ENCODE measurements around the gene ATP11B.

DNA sequence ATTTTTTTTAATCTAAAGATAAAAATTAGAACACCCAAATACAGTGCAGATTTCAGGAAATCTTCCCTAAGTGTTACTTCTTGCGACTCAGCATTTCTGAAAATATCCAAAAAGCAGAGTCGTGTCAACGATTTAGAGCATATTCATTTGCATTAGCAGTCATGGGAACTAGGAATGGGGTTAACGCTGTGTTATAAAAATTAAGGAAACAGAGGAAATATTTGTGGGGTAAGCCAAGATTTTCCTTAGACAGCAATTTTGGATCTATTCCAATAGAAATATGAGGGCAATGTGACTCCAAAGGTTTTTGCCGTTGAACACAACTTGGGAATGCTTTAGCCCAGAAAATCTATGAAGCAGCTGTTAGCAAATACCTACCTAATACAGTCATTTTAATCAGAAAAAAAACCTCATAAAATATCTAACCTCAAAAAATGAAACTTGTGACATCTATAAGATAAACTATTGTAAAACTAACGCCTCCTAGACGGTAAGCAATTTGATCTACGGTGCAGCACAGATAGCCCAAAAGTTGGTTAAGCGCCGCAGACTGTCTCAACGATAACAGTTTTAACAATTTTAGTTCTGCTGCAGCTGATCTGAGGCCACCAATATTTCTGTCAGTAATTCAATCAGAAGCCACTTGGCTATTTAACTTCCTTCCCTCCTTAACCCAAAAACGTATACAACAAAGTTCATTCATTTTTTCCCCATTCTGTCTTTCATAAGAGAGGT is 5.8 kb upstream of the ATP11B start:
- TF ChIP-seq CTCF (IDR thresholded peaks at IDR 0.05; ENCODE audit: low read depth, low read length, poor library complexity, severe bottlenecking) (no peak), EZH2phosphoT487 (IDR thresholded peaks at IDR 0.05; ENCODE audit: borderline replicate concordance, low read length) (no peak)
